Activated naive CD4-positive, alpha-beta T cell treated with anti-CD3 and anti-CD28 coated beads, Interleukin-2, amount 50 U/mL, for 16 hours (primary cell): ENCODE results near the gene ADA.
"Not testable (repeated sequence)": the region's sequence is repeated elsewhere in the genome, so short reads cannot be mapped to it uniquely, and the experiment has no call there.

Source experiments
- DNase-seq: peaks from one replicate; pipeline ENCODE4 v3.0.0-alpha.2; 2020

Gene ADA

DNA sequence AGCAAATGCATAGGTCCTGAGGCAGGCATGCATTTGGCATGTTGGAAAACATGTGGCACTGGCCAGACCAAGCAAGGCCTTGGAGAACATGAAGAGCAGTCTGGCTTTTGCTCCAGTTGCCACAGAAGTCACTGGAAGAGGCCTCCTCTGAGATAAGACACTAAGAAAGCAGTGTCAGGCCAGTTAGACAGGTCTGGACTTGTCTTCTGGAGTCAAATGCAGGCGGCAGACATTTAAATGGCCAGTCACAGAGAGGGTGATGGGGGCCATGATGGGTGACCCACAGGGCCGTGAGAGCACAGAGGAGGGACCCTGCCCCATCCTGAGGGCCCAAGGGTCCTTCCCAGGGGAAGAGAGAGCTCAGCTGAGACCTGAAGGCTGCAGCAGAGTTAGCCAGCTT, 26.7 kb upstream of the ADA start:
- DNase-seq, result no peak

DNA sequence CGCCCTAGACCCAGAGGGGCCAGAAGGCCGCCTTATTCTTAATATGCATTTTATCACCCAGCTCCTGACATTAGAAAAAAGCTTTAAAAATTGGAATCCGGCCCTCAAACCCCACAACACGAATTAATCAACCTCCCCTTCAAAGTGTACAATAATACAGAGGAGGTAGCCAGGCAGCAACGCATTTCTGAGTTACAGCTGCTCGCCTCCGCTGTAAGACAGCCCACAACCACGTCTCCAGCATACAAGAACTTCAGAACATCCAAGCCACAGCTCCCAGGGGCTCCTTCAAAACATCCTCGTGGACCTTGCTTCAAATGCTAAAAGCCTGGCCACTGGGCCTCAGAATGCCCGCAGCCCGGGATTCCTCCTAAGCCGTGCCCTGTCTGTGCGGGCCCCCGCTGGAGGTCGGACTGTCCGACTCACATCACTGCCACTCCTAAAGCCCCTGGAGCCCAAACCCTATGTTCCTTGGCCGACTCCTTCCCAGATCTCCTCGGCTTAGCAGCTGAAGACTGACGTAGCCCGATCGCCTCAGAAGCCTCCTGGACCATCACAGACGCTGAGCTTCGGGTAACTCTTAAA, 20.9 kb upstream of the ADA start:
- DNase-seq, result not testable (repeated sequence)

DNA sequence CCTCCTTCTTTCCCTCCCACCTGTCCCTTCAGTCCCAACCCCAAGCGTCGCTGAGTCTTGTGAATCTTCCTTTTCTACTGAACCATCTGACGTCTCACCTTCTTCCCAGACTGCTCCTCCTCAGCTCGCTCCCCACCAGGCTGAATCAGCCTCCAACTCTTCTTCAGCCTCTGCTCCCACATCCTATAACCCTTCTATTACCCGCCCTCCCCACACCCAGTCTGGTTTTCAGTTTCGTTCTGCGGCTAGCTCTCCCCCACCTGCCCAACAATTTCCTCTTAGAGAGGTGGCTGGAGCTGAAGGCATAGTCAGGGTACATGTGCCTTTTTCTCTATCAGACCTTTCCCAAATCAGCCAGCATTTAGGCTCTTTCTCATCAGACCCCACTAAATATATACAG, 20.0 kb upstream of the ADA start:
- peak; percentile 66 for DNase-seq

DNA sequence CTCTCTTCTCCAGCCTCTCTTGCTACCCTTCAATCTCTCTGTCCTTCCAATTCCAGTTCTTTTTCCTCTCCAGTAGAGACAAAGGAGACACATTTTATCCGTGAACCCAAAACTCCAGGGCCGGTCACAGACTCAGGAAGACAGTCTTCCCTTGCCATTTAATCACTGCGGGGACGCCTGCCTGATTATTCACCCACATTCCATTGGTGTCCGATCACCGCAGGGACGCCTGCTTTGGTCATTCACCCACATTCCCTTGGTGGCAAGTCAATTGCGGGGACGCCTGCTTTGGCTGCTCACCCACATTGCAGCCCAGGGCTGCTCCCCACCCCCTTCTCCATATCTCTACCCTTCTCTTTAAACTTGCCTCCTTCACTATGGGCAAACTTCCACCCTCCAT, 19.4 kb upstream of the ADA start:
- not testable (repeated sequence) for DNase-seq

DNA sequence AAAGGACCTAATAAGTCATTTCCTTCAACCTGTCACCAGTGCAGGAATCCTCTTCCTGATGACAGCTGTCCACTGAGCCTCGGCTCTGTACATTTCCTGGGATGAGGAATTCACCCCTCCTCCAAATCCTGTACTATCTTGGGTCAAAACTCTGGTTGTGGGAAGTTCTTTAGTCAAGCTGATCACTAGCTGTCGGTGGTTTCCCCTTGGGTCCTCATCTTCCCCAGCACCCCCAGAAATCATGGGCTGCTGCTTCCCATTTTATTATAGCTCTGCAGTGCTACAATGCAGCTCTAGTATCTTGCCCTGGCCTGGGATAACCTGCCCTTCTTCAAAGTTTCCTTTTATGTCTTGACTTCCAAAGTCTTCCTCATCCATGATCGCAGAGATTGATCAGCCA, 14.6 kb upstream of the ADA start:
- no peak for DNase-seq

DNA sequence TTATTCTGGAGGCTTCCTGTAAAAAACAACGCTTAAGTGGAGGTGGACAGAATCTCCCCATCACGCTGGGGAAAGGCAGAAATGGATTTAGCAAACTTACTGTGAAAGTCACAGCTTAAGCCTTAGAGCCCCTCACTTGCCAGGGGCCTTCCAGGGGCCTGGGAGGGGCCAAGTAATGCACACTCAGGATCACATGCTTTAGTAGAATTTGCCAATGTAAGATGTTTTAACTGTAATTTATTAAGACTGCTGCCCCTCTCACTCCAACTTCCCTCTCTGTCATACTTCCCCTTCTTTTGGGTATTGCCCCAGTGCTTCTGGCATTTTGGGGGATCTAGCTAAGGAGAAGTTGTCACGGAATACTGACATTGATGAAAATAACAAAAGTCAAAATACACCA, 12.6 kb upstream of the ADA start:
- DNase-seq, result no peak

DNA sequence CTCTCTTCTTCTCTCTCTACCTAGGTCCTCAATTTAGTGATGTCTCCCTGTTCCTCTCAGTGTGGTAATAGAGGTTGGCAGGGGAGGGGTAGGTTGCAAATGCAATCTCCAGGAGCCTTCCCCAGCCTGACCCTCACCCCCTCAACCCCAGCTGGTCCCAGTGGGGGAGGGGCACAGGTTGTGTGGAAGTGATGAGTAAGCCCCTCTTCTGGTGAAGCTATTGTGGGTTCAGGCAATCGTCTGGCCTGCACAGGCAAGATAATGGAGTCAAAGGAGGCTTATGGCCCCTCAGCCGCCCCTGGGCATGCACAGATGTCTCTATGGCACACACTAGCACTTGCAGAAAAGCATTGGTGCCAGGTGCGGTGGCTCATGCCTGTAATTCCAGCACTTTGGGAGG, 10.8 kb upstream of the ADA start:
- DNase-seq, result no peak

DNA sequence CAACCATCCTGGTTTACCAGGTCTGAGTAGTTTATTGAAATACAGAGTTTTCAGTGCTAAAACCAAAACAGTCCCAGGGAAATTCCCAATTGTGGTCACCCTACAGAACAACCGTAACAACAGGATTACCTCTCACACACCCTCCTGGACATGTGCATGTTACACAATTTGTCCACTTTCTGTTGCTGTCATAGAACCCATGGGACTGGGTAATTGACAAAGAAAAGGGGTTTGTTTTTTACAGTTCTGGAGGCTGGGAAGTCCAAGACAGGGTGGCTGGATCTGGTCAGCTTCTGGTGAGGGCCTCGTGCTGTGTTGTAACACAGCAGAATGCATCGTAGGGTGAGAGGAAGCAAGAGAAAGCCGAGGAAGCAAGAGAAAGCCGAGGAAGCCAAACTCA, 9.1 kb upstream of the ADA start:
- no peak for DNase-seq

DNA sequence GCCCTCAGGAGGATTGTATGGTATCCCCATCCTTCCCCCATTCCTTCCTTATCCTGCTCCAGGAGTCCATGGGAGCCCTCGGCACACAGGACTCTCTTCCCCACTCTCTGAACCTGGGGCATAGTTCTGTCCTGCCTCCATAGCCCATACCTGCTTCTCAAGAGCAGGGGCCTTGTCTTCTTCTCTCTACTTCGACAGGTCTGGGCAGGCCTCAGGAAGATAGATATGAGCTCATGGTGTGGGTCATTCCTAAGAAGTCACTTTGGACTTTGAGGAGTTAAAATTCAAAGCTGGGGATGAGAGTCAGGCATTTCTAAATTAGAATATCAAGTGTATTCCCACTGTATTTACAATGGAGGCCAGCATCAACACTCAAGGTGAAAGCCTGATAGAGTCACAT, 8.4 kb upstream of the ADA start:
- no peak for DNase-seq

DNA sequence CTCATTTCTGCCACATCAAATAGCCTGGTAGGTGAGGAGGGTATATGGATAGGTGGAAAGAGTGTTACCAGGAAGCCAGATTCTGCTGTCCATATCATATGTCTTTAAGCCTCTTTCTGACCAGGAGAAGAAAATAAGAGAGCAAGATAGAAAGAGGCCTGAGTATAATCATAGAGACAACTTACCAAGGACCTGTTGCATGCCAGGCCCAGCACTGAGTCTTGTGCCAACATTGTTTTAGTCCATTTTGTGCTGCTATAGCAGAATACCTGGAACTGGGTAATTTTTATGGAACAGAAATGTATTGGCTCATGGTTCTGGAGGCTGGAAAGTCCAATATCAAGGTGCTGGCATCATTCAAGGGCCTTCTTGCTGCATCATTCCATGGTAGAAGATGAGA, 7.3 kb upstream of the ADA start:
- DNase-seq, result no peak

DNA sequence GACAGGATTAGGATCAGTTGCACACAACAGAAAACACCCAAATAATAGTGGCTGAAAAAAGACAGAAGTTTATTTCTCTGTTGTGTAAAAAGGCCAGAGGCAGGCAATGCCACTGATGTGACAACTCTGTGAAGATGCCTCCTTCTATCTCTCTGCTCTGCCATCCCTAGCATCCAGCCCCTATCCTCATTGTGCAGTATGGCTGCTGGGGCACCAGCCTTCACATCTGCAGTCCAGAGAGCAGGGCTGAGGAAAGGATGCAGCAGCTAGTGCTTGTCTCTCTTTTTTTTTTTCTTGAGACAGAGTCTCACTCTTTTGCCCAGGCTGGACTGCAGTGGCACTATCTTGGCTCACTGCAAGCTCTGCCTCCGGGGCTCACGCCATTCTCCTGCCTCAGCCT, 6.4 kb upstream of the ADA start:
- no peak for DNase-seq

DNA sequence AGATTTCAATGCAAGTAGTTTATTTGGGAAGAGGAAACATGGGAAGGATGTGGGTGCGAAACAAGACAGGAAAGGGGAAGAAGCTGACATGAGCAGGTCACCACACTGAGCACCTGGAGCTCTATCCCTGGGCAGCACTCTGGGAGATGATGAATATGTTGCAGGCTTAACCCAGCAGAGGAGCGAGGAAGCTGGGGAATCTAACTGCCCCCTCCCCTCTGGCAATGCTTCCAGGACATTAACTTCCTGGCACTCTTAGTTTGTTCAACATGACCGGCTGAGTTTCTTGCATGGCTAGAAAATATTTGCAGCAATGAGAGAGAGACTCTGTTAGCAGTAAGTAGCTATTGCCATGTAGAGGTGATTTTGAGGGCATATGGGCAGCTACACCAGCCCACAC, 4.9 kb upstream of the ADA start:
- DNase-seq, result no peak

DNA sequence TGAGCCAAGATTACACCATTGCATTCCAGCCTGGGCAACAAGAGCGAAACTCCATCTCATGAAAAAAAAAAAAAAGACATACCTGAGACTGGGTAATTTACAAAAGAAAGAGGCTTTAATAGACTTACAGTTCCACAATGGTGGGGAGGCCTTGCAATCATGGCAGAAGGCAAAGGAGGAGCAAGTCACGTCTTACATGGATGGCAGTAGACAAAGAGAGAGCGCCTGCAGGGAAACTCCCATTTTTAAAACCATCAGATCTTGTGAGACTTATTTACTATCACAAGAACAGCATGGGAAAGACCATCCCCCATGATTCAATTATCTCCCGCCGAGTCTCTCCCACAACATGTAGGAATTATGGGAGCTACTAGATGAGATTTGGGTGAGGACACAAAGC, 2.7 kb upstream of the ADA start:
- DNase-seq, result not testable (repeated sequence)

DNA sequence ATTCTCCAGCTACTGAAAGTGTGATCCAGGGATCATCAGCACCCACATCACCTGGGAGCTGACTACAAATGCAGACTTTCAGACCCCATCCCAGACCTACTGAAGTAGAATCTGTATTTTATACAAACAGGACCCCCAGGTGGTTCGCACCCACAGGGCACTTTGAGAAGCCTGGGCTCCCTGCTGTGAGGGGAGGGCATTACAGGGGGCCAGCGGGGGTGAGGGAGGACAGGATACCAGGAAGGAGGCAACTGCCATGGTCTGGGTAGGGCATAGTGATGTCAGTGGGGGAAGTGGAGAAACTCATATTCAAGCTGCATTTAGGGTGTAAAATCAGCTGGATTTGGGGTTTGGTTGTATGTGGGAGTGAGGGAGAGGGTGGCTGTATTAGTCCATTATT, 2.0 kb upstream of the ADA start:
- no peak for DNase-seq

DNA sequence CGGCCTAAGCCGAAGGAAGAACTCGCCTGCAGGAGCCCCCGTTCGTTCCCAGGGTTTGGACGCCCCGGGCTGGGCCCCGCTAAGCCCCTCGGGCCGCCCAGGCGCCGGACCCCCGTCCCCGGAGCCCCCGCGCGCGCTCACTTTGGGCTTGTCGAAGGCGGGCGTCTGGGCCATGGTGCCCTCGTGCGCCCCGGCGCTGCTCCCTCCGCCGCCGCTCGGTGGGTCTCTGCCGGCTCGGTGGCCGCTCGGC, 140 bp downstream of the ADA start:
- no peak for DNase-seq

DNA sequence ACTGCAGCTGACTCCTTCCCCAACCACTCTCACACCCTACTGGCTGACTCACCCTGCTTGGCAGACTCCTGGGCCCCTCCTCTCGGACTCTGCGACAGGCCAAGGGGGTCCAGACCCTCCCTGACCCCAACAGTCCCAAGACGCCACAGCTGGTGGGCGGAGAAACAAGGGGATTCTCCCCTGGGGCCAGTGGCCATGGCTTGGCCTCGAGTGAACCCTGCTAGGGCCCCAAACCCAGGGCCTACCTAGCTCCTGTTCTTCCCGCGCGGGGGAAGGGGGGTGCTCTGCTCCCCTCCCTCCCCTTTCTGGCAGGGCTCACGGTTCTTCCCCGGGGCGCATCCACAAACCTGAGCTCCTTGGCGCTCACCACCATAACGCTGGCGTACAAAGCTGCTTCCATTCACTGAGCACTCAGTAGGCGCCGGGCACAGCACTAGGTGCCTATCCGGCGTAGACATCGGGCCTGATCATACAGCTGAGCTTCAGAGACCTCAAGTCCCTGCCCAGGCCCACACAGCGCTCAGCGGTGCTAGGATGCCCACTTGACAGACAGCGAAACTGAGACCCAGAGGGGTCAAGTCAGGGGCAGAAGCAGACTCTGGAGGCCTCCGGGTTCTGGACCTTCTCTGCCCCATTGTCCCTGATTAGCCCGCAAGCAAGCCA, 597 bp downstream of the ADA start:
- DNase-seq, result peak; percentile 51

DNA sequence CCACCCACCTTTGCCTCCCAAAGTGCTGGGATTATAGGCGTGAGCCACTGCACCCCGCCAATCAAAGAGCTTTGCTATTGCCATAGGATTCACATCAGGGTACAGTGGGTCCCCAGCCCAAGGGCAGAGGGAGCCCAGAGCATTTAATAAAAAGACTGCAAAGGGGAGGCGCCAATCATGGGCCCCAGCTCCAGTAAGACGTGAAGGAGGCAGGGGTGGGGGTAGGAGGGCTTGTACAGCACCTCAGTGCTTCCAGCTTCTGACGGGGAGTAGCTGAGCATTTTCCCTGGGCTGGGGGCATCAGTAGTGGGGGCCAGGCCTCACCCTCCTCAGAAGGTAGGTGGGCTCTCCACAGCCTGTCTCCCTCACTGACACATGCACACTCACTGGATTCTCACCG, 1.5 kb downstream of the ADA start:
- DNase-seq, result no peak

DNA sequence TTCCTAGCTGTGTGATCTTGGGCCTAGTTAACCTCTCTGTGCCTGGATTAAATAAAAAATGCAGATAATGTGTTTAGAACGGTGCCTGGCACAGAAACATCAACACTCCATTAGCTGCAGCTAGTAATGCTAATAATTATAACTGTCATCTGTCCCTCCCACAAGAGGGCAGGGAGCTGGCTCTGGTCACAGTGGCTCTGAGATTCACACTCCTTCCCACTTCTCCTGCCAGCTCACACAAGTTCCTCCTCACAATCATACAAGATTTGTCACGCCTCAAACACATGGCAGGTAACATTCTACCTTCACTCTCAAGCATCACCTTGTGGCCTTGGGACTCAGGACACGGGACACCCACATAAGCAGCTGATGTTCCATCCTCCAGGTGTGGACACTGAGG, 2.4 kb downstream of the ADA start:
- DNase-seq, result no peak

DNA sequence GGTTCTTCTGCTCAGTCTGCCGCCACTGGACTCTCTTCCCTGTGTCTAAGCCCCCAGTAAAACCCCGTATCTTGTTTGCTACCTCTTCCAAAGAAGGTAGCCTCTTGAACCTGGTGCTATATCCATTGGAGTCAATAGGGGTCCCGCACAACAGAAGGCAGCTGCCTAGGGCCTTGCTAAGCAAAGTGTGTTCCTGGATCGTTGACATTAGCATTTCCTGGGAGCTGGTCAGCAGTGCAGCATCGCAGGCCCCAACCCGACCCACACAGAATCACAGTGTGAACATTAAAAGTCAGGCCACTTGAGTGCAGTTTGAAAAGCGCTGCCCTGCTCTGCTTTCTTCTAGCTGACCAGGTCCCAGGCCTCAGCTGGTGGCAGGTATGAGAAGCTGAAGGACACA, 2.9 kb downstream of the ADA start:
- DNase-seq, result no peak

DNA sequence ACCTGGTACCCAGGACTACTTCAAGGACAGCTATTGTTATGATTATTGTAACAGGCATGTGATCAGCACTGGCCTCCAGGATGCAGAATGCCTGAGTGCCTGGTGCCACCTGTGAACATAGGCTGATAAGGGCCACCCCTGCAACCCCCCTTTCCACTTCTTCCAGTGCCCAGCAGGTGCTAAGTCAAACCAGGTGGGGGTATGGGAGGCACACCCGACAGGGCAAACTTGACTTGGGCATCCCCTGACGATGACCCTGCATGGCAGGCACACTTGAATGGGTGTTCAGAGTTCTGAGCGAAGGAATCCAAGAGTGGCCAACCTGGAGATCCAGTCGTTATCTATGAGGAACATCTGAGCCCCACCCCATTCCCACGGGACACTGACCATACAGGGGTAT, 3.4 kb downstream of the ADA start:
- DNase-seq, result no peak

DNA sequence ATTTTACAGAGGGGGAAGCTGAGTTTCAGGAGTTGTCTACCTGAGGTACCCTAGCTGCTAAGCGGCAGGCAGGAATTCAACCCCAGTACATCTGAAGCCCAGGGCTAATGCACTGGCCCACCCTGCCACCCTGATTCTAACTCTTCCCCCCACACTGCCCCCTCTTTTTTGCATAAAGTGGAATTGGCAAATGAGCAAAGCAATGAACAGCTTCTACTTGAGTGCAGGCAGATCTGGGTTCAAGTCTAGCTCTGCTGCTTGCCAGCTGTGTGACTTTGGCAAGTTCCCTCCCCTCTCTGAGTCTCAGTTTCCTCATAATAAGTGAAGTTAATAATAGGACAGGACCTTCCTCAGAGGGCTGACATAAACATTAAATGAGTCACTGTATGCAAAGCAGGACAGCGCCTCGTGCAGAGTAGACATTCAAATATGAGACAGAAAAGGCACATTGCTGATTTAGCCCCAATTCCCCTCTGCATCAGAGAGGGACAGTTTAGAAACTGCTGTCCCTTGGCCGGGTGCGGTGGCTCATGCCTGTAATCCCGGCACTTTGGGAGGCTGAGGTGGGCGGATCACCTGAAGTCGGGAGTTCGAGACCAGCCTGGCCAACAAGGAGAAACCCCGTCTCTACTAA, 4.7 kb downstream of the ADA start:
- no peak for DNase-seq

DNA sequence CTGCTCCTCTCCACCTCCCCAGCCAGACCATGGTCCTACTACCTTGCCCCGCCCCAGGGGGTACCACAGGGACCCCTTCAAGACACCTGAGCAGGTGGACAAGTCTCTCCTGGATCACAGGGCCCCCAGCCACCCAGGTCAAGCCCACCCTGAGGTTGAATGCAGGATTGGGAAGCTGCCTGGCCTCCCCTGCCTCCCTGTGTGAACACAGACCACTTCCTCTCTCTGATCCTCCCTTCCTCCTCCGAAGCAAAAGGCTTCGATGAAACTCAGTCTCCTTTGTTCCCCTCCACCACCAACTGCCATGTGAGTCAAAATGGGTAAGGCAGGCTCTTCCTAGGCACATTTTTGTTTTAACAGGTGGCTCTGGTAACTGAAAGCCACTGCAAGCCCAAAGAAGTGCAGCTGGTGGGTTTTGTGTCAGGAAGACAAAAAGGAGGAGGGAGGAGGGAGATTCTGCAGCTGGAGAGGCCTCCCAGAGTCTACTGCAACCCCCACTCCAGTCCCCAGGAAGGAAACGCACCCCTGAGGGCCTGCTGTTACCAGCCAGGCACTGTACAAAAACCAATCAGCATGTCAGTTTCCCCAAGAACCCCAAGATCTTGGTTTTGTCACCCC, 5.4 kb downstream of the ADA start:
- no peak for DNase-seq

DNA sequence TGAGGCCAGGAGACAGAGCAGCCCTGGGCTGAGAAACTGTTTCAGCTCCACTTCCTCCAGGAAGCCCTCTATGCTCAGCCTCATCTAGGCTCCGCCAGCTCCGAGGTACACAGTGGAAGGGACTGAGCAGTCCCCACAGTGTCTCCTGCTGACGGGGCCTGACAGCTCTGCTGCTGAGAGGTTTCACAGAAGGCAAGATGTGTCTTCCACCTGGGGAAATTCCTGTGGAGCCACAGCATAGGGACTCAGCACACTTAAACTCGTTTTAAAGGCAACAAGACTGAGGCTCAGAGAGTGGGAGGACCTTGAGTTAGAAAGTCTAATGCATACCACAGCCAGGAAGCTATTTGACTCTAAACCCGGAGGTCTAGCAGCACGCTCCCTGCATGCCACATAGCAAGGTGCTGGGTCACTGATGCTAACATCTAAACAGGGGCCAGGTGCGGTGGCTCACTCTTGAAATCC, 6.8 kb downstream of the ADA start:
- no peak for DNase-seq

DNA sequence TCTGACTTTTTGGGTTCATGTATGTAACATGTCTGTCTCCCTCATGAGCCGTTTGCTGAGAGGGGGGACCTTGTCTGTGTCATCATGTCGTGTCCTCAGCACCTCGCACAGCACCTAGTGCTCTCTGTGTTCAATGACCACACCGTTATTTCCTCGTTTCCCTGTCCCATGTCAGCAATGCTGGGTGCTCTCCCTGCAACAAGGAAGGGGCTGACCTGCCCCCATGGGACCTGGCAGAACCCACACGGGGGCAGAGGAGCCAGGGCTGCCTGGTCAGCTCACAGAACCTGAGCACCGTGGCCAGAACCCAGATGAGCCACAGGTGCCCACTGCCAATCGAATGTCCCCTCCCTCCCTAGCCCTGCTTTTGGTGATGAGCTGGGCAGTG, 7.3 kb downstream of the ADA start:
- no peak for DNase-seq
